OCI-LY7 (cell line): ENCODE measurements around the gene TRIM41. TPM values are rescaled to one million over a fixed set of nuclear protein-coding genes. Genes with fewer than 3 reads are reported as not detected.

Experiments
- BruUV-seq: library from RNA; stranded (reverse); fragments of 400-500 nt; replicated peaks from 2 replicates; lab custom pipeline; 2021; lab: Mats Ljungman, UMichigan
- CTCF ChIA-PET: fragments of 300-600 bp; sonication (Branson Sonifier 250); formaldehyde crosslinking; loops from one replicate; lab custom pipeline; 2022; ENCODE audit warnings: antibody characterized with exemption; ENCODE audit not compliant: unreplicated experiment; lab: Charles Lee
- POLR2A ChIA-PET: fragments of 300-600 bp; sonication (Branson Sonifier 250); formaldehyde crosslinking; loops from one replicate; lab custom pipeline; 2022; ENCODE audit warnings: antibody characterized with exemption; lab: Charles Lee
- DNase-seq: peaks from one replicate; pipeline ENCODE4 v3.0.0-alpha.2; 2015; ENCODE audit warnings: low spot score
- H2AFZ ChIP-seq: fragments of 200-600 bp; sonication (generic), shearing (Covaris generic); 2 replicates; pipeline ENCODE4 v1.6.1; 2014; ENCODE audit warnings: mild to moderate bottlenecking, antibody characterized with exemption, low read length, moderate library complexity
- H3K27ac ChIP-seq: fragments of 200-600 bp; sonication (generic); 2 replicates; pipeline ENCODE4 v1.5.1; 2014; ENCODE audit warnings: mixed run types, low read depth, mild to moderate bottlenecking, moderate library complexity, low read length, inconsistent platforms; ENCODE audit not compliant: poor library complexity, severe bottlenecking
- H3K36me3 ChIP-seq: fragments of 200-600 bp; sonication (generic); 2 replicates; pipeline ENCODE4 v1.6.1; 2014; ENCODE audit warnings: mild to moderate bottlenecking, antibody characterized with exemption, low read length, moderate library complexity, mixed read lengths; ENCODE audit not compliant: insufficient read depth
- H3K4me1 ChIP-seq: fragments of 200-600 bp; sonication (generic); 2 replicates; pipeline ENCODE4 v1.5.1; 2014; ENCODE audit warnings: mild to moderate bottlenecking, low read length; ENCODE audit not compliant: insufficient read depth, poor library complexity, severe bottlenecking
- H3K4me2 ChIP-seq: fragments of 200-600 bp; sonication (generic); 2 replicates; pipeline ENCODE4 v1.6.1; 2014; ENCODE audit warnings: mild to moderate bottlenecking, low read length
- H3K4me3 ChIP-seq: fragments of 200-600 bp; sonication (generic); 2 replicates; pipeline ENCODE4 v1.5.1; 2014; ENCODE audit warnings: mild to moderate bottlenecking, low read depth, low read length; ENCODE audit not compliant: poor library complexity, severe bottlenecking
- H3K79me2 ChIP-seq: fragments of 200-600 bp; sonication (generic); 2 replicates; pipeline ENCODE4 v1.6.1; 2016; ENCODE audit warnings: low read depth, mild to moderate bottlenecking, low read length, moderate library complexity, mixed read lengths; ENCODE audit not compliant: insufficient read depth
- H3K9me2 ChIP-seq: fragments of 200-600 bp; sonication (generic); 2 replicates; pipeline ENCODE4 v1.6.1; 2016; ENCODE audit warnings: mild to moderate bottlenecking, low read length, mixed read lengths; ENCODE audit not compliant: insufficient read depth
- H3K9me3 ChIP-seq: fragments of 200-600 bp; sonication (generic); 2 replicates; pipeline ENCODE4 v1.6.1; 2014; ENCODE audit warnings: mild to moderate bottlenecking, mixed run types, low read length, mixed read lengths
- H4K20me1 ChIP-seq: fragments of 200-600 bp; sonication (generic); 2 replicates; pipeline ENCODE4 v1.6.1; 2014; ENCODE audit warnings: mild to moderate bottlenecking, antibody characterized with exemption, low read length, moderate library complexity, mixed read lengths; ENCODE audit not compliant: insufficient read depth
- CTCF ChIP-seq: fragments of 200-600 bp; sonication (generic); conservative IDR thresholded peaks from 2 replicates; pipeline ENCODE4 v1.5.1; 2014; ENCODE audit warnings: mild to moderate bottlenecking, antibody characterized with exemption, low read length, moderate library complexity, mixed read lengths
- EZH2phosphoT487 ChIP-seq: fragments of 200-600 bp; sonication (generic); IDR thresholded peaks from 2 replicates; pipeline ENCODE4 v1.6.1; 2018; ENCODE audit warnings: low read depth, borderline replicate concordance, mild to moderate bottlenecking, mixed run types, antibody characterized with exemption, low read length, moderate library complexity, mixed read lengths
- intact Hi-C: fragments of 100-400 bp; cut with micrococcal nuclease; formaldehyde crosslinking; loops from one replicate; pipeline ENCODE4 v1.10.0; 2022; ENCODE audit not compliant: unreplicated experiment
- total RNA-seq, 2 experiments: library from RNA; depleted of rRNA in 1 of 2; stranded (reverse); fragments of >200 nt in 1 of 2; shearing (Covaris generic) in 1 of 2; gene quantifications; 2 replicates each; pipeline ENCODE4 v1.2.3, GENCODE V29; 2014 to 2022

The TRIM41 gene
- total RNA-seq, 2 experiments from 2014 or later: 30.2 to 73.4 TPM

GRCh38 chr5:181223729-181224389 lies 778 bp downstream of the TRIM41 start:
- H2AFZ ChIP-seq: no peak overlapping the region; the same call in 1 of the 2 replicates
- H3K79me2 ChIP-seq: peaks cover 34% of the 10 kb centered on the region
- H3K27ac ChIP-seq: peak overlapping the region; percentile 97
- peaks cover 36% of the 10 kb centered on the region for H3K36me3 ChIP-seq
- intact Hi-C loops: loop anchor here (1.0 to 2.0 kb wide), 7 partner anchors 19 to 419 kb away; partner anchors contain the start of genes RACK1, TRIM52 and ZFP62
- peak overlapping the region; percentile 86 for H3K4me3 ChIP-seq
- H3K9me3 ChIP-seq: no peaks in the 10 kb centered on the region
- peaks cover 5% of the 10 kb centered on the region; the same call in 1 of the 2 replicates for H4K20me1 ChIP-seq
- peak; percentile 63 for DNase-seq
- CTCF ChIA-PET: interaction anchor here (0.6 kb wide), 2 partner anchors 30 to 1624 kb away, joined by 3 to 5 read pairs; no protein-coding TSS in a partner anchor
- H3K4me1 ChIP-seq: peaks cover 45% of the 10 kb centered on the region
- POLR2A ChIA-PET: interaction anchor here (1.0 to 3.6 kb wide), 7 partner anchors 11 to 52 kb away, joined by 3 to 20 read pairs (median 3); partner anchors contain the start of genes RACK1 and TRIM52
- TF ChIP-seq CTCF: no peak
- H3K4me2 ChIP-seq: peak overlapping the region; percentile 96
- no peaks in the 10 kb centered on the region for H3K9me2 ChIP-seq
- BruUV-seq: TSS peak; percentile 73

GRCh38 chr5:181224390-181225229 lies 1.5 kb downstream of the TRIM41 start:
- peak overlapping the region; percentile 86 for H3K4me3 ChIP-seq
- peaks cover 52% of the 10 kb centered on the region for H3K4me1 ChIP-seq
- intact Hi-C loops: no loop called here

More at GRCh38 chr5:181224390-181225229, 1.5 kb downstream of the TRIM41 start:
- TF ChIP-seq CTCF: no peak
- TF ChIP-seq EZH2phosphoT487: no peak
- Histone ChIP-seq H3K4me2 (peak overlapping the region; percentile 96), H3K9me2 (no peaks in the 10 kb centered on the region), H4K20me1 (peaks cover 5% of the 10 kb centered on the region; the same call in 1 of the 2 replicates), H3K27ac (peak overlapping the region; percentile 97), H2AFZ (no peak overlapping the region; the same call in 1 of the 2 replicates), H3K36me3 (peaks cover 44% of the 10 kb centered on the region), H3K9me3 (no peaks in the 10 kb centered on the region), H3K79me2 (peaks cover 34% of the 10 kb centered on the region)
- peak; percentile 68 for DNase-seq
- POLR2A ChIA-PET: interaction anchor here (1.2 to 3.6 kb wide), 4 partner anchors 20 to 53 kb away, joined by 3 to 20 read pairs (median 6); partner anchors contain the start of genes RACK1 and TRIM52
- CTCF ChIA-PET: interaction anchor here (0.6 kb wide), 1 partner anchor 40 kb away, joined by 4 read pairs; no protein-coding TSS in a partner anchor
- BruUV-seq: no TSS peak
